ENCODE data around the gene ZMYND8. TPM values are rescaled to one million over a fixed set of nuclear protein-coding genes. Genes with fewer than 3 reads are reported as not detected.
"Not testable (repeated sequence)": the region's sequence is repeated elsewhere in the genome, so short reads cannot be mapped to it uniquely, and the experiment has no call there.

The ZMYND8 gene
- polyA plus RNA-seq, 4 donors = 33.5 to 45.7 (median 42.6) TPM

DNA sequence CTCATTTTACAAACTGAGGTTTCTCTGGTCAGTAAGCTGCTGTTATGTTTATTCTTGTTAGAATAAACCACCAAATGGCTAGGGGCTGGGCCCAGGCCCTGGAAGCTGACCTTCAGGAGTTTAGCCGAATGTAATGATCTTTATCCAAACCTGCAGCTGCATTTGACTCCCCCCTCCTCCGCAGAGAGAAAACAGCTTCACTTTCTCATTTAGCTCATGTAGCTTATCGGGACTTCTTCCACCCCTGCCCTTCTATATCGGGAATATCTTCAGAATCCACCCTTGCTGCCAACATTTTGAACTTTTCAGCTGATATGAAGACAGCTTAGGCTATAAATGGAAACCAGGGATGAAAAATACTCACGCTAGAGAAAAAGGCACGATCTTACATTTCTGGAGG, 102.6 kb downstream of the ZMYND8 start:
- DNase-seq (ENCODE audit: low read depth in 4 of 4, low spot score in 3 of 4) = no peak

DNA sequence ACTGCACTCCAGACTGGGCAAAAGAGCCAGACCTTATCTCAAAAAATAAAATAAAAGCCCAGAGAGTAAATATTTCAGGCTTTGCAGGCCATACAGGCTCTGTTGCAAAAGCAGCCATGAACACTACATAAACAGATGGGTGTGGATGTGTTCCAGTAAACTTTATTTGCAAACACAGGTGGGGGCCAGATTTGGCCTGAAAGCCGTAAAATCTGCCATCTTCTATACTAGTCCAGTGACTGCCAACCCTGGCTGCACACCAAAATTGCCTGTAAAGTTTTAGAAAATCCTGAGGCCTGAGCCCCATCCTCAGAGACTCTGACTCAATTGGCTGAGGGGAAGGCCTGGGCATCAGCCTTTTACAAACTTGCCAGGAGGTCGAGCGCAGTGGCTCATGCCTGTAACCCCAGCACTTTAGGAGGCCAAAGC, 103.6 kb downstream of the ZMYND8 start:
- DNase-seq (ENCODE audit: low read depth in 4 of 4, low spot score in 3 of 4) = no peak

DNA sequence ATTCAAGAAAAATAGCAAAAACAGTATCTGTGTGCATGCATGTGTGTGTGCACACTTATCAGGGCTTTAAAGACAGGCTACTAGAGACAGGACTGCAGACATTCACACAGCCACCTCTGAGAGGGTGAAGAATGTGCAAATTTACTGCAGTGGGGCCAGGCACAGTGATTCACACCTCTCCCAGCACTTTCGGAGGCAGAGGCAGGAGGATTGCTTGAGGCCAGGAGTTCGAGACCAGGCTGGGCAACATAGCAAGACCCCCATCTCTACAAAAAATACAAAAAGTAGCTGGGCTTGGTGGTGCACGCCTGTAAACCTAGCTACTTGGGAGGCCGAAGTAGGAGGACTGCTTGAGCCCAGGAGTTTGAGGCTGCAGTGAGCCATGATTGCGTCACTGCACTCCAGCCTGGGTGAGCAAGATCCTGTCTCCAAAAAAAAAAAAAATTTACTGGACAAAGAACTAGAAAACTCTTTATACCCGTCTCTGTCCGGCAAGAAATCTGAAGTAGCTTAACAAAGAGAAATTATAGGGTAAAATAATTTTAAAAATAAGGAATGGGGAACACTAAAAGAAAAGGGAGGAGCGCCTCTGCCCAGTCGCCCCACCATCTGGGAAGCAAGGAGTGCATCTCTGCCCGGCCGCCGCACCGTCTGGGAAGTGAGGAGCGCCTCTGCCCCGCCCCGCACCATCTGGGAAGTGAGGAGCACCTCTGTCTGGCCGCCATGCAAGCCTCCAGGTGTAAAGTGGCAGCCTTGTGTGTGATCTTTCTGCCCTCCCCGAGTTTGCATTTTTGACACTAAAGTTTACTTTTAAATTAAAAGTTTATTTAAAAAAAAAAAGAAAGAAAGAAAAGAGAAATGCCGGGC, 105.1 kb downstream of the ZMYND8 start:
- DNase-seq (ENCODE audit: low read depth in 4 of 4, low spot score in 3 of 4) = no peak

- no peak for DNase-seq (ENCODE audit: low read depth in 4 of 4, low spot score in 3 of 4)
Observed at GRCh38 chr20:47250360-47250759, 106.1 kb downstream of the ZMYND8 start.

- DNase-seq (ENCODE audit: low read depth in 4 of 4, low spot score in 3 of 4) = no peak
Observed at GRCh38 chr20:47249913-47250312, 106.6 kb downstream of the ZMYND8 start.

DNA sequence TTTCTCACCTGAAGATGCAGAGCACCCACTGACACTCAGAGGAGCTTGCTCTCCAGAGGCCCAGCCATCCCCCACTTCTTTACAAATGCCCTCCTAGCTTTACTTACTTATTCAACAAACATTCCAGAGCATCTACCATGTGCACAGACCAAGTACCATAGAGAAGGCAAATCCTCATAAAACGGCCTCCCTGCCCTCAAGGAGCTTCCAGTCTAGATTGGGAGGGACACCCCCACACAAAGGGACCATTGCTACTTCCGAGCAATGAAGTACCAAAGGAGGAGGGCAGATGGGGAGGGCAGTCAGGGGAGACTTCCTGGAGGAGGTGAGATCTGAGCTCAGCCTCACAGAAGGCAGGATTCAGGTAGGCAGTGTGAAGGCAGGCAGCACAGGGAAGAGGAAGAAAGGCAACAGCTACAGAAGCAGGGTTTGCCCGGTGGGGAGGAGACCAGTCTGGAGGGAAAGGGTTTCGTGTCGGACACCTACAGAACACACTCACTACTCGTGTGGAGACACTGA, 108.0 kb downstream of the ZMYND8 start:
- no peak for DNase-seq (ENCODE audit: low read depth in 4 of 4, low spot score in 3 of 4)

DNA sequence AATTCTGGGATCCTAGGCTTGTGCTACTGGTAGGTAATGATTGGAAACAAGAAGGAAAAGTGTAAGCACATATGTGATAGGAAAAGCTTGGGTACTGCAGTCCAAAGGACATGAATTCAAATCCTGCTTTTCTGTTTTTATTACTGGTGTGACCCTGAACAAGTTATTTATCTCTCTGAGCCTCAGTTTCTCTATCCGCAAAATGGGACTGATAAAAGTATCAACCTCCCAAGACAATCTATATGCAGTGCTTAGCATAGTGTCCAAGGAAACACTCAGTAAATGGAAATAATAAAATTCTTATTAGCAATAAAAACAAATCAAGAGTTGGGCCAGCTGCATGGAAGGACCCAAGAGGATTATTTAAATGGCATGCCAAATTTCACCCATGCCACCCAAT, 108.5 kb downstream of the ZMYND8 start:
- no peak for DNase-seq (ENCODE audit: low read depth in 4 of 4, low spot score in 3 of 4)

GRCh38 chr20:47246061-47246777, 110.3 kb downstream of the ZMYND8 start:
- DNase-seq (ENCODE audit: low read depth in 4 of 4, low spot score in 3 of 4) = no peak

- not testable (repeated sequence) for DNase-seq (ENCODE audit: low read depth in 4 of 4, low spot score in 3 of 4)
Observed at GRCh38 chr20:47245166-47245565, 111.3 kb downstream of the ZMYND8 start.

DNA sequence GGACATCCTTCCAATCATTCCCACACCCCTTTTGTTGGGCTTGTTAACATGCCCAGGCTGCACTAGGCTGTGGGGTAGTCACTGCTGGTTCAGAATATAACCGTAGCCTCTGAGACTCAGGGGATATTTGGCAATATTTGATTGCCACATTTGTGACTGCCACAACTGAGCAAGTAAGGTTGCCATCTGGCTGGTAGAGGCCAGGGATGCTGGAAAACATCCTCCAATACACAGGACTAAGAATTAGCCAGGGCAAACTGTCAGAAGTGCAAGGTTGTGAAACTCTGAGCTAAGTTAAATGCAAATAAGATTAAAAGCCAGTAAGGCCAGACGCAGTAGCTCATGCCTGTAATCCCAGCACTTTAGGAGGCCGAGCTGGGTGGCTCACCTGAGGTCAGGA, 112.0 kb downstream of the ZMYND8 start:
- DNase-seq (ENCODE audit: low read depth in 4 of 4, low spot score in 3 of 4) = no peak

DNA sequence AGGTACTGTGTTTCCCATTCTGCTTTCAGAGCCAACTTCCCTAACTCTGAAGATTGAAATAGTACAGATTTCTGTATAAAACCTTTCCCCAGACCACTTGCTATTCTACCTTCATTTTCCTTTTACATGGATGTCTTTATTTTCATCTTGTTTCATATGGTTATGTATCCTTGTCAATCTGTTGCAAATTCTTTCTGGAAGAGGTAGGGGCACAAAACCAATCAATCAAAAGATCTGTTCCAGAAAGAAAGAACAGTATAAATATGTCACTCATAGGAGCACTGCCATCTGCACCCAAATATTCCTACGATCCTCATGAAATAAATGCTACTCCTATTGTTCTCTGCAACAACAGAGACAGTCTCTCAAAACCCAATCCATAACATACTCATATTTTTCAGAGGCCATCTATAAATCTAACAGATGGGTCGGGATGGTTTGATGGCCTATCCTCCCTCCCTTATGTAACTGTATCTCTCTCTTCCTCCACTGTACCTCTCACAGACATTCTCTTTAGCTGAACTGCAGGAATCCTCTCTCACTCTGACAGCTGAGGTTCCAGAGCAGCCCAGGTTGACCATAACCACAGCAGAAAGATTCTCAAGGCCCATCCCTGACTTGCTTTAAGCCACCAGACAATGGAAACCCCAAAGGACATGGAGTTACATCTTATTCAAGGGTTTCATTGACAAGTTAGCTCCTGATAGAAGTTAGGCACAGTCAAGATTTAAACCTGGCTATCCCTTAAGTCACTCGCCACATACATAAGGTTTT, 112.8 kb downstream of the ZMYND8 start:
- no peak for DNase-seq (ENCODE audit: low read depth in 4 of 4, low spot score in 3 of 4)

GRCh38 chr20:47243003-47243402, 113.5 kb downstream of the ZMYND8 start:
- no peak for DNase-seq (ENCODE audit: low read depth in 4 of 4, low spot score in 3 of 4)

- DNase-seq (ENCODE audit: low read depth in 4 of 4, low spot score in 3 of 4) = peak; percentile 23 to 63 (median 46)
Observed at GRCh38 chr20:47241345-47241781, 115.1 kb downstream of the ZMYND8 start.

DNA sequence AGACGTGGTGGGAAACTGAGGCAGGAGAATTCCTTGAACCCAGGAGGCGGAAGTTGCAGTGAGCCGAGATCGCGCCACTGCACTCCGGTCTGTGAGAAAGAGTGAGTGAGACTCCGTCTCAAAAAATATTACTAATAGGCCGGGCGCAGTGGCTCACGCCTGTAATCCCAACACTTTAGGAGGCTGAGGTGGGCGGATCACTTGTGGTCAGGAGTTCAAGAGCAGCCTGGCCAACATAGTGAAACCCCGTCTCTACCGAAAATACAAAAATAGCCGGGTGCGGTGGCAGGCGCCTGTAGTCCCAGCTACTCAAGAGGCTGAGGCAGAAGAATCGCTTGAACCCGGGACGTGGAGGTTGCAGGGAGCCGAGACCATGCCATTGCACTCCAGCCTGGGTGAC, 116.4 kb downstream of the ZMYND8 start:
- not testable (repeated sequence) for DNase-seq (ENCODE audit: low read depth in 4 of 4, low spot score in 3 of 4)

GRCh38 chr20:47239719-47240067, 116.8 kb downstream of the ZMYND8 start:
- no peak for DNase-seq (ENCODE audit: low read depth in 4 of 4, low spot score in 3 of 4)

DNA sequence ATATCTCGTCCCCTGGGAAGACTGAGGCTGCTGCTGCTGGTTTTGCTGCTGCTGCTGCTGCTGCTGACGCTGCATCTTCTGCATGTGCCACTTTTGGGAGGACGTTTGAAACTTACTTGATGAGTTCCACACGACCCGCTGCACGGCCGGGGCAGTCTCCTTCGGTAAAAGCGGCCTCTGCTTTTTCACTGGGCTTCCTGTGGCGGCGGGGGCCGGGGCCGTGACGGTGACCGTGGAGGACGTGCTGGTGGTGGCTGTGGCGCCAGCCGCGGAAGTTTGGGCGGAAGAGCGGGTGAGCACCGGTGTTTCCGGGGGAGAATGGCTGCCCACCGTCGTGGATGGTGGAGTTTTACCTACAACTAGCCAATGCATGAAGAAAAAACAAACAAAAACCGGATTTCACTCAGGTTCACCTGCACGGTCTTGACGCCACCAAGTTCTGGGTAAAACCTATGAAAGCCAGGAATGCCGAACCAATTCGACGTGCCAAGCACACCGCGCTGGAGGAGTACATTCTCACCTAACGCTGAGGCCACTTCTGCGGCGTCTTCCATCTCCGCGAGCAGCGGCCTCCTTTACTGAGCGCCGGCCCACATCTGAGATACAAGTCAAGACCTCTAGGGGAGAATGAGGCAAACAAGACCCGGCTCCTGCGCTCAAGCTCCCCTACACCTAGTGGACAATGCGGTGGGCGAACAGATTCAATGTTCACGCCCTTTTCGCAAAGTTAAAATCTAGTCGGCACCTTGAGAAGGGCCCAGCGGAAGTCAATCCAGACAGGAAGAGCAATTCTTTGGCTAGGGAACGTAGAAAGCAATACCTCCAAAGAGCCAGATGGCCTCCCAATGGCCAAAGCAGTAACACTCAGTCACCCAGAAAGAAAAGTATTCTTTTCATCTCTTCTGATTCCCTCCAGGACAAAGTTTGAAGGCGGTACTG, 117.5 kb downstream of the ZMYND8 start:
- DNase-seq (ENCODE audit: low read depth in 4 of 4, low spot score in 3 of 4) = no peak

DNA sequence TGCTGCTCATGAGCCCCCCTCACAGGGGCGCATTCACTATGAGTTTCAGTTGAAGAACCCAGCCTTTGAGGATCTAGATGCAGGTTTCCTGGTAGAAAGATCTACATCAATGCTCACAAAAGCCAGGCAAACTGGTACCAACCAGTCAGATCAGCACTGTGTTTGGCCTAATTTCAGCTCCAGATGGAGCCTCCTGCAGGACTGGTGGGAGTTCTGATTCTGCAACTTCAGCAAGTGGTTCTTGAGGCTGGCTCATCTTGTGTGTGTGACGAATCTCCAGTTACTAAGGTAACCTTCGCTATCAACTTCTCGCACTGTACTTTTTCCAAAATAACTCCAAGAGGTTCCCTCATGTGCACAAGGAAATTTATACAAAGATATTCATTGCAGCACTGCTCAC, 118.8 kb downstream of the ZMYND8 start:
- no peak for DNase-seq (ENCODE audit: low read depth in 4 of 4, low spot score in 3 of 4)

- DNase-seq (ENCODE audit: low read depth in 4 of 4, low spot score in 3 of 4) = no peak
Observed at GRCh38 chr20:47236639-47236900, 119.9 kb downstream of the ZMYND8 start.

DNA sequence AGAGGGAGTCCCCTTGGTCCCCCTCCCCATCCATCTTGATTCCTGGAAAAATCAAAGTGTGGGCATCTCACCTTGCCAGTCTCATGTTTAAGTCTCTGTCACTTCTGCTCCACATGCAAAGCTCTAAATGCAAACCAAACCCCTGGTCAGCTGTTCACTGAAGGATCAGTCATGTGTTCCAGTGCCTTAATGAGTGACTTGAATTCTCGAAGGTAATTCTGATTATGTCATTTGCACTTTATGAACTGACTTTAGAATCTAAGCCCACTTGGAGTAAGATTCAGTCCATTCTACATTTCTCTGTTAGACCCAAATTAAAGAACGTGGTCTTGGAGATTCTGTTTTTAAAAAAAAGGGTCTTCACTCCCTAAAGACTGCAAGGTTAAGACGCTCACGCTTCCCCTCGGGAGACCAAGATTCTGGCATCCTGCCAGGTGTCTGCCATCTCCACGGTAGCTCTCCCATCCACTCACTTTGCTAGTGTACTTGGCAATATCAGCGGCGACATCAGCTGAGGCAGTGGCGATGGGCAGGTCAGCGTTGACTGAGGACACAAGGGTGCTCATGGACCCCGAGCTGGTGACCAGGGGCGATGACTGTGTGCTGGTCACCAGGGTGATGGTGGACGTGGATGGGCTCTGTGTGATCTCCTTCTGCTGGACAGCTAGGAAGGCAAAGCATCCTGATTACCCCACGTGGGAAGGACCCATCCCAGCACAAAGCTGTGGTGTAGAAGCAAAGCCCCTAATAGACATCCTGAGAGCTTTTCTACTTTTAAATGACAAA, 120.5 kb downstream of the ZMYND8 start:
- no peak for DNase-seq (ENCODE audit: low read depth in 4 of 4, low spot score in 3 of 4)
